Ishikawa (cell line): Measurements from ENCODE around the gene CDH23.

Experiments
- CEBPB ChIP-seq: IDR thresholded peaks from 2 replicates; pipeline ENCODE4 v1.6.1; 2012
- CREB1 ChIP-seq: IDR thresholded peaks from 2 replicates; pipeline ENCODE4 v1.6.1; 2012; ENCODE audit warnings: low read depth
- EGR1 ChIP-seq: IDR thresholded peaks from 2 replicates; pipeline ENCODE4 v1.6.1; 2012
- EP300 ChIP-seq: IDR thresholded peaks from 2 replicates; pipeline ENCODE4 v1.6.1; 2012; ENCODE audit warnings: borderline replicate concordance
- FOXM1 ChIP-seq: IDR thresholded peaks from 2 replicates; pipeline ENCODE4 v1.6.1; 2012; ENCODE audit warnings: low read depth, borderline replicate concordance
- MAX ChIP-seq: IDR thresholded peaks from 2 replicates; pipeline ENCODE4 v1.6.1; 2012
- NFIC ChIP-seq: IDR thresholded peaks from 2 replicates; pipeline ENCODE4 v1.6.1; 2012
- RAD21 ChIP-seq: IDR thresholded peaks from 2 replicates; pipeline ENCODE4 v1.6.1; 2012; ENCODE audit warnings: low read depth
- REST ChIP-seq: IDR thresholded peaks from 2 replicates; pipeline ENCODE4 v1.6.1; 2012; ENCODE audit warnings: low read depth, mild to moderate bottlenecking
- TAF1 ChIP-seq: IDR thresholded peaks from 2 replicates; pipeline ENCODE4 v1.6.1; 2012; ENCODE audit warnings: low read depth, mild to moderate bottlenecking
- TCF12 ChIP-seq: IDR thresholded peaks from 2 replicates; pipeline ENCODE4 v1.6.1; 2012; ENCODE audit warnings: low read depth
- TEAD4 ChIP-seq: IDR thresholded peaks from 2 replicates; pipeline ENCODE4 v1.6.1; 2012
- USF1 ChIP-seq: IDR thresholded peaks from 2 replicates; pipeline ENCODE4 v1.6.1; 2012
- YY1 ChIP-seq: IDR thresholded peaks from 2 replicates; pipeline ENCODE4 v1.6.1; 2012; ENCODE audit warnings: low read depth
- ZBTB7A ChIP-seq: IDR thresholded peaks from 2 replicates; pipeline ENCODE4 v1.6.1; 2012; ENCODE audit warnings: low read depth

Gene CDH23

GRCh38 chr10:71714031-71714410 is 317.3 kb downstream of the CDH23 start:
- TF ChIP-seq TCF12 (no peak), ZBTB7A (no peak), TAF1 (no peak)

- TF ChIP-seq MAX, result no peak
- no peak for TF ChIP-seq EGR1
- no peak for TF ChIP-seq TAF1
- TF ChIP-seq REST, result no peak
These were observed 317.9 kb downstream of the CDH23 start for GRCh38 chr10:71714592-71714991.

- TF ChIP-seq USF1, result no peak
- no peak for TF ChIP-seq CEBPB
- no peak for TF ChIP-seq TEAD4
These were observed 318.3 kb downstream of the CDH23 start for GRCh38 chr10:71715026-71715425.

- TF ChIP-seq EGR1, result no peak
These were observed 319.1 kb downstream of the CDH23 start for GRCh38 chr10:71715860-71716259.

- TF ChIP-seq CREB1 (no peak), FOXM1 (no peak), MAX (no peak), REST (no peak), TAF1 (no peak), USF1 (no peak), TEAD4 (no peak), EGR1 (no peak), ZBTB7A (no peak), CEBPB (no peak), EP300 (no peak), YY1 (no peak), TCF12 (no peak), NFIC (no peak), RAD21 (no peak)
These were observed 319.7 kb downstream of the CDH23 start for GRCh38 chr10:71716426-71716825.

GRCh38 chr10:71717056-71717455 is 320.3 kb downstream of the CDH23 start:
- TF ChIP-seq USF1 (no peak), TAF1 (no peak), TCF12 (no peak), EP300 (no peak), FOXM1 (no peak), EGR1 (no peak), YY1 (no peak), TEAD4 (no peak), MAX (no peak), NFIC (no peak), REST (no peak), CREB1 (no peak), RAD21 (no peak), ZBTB7A (no peak)
